ENCODE data around the gene NT5M.

DNA sequence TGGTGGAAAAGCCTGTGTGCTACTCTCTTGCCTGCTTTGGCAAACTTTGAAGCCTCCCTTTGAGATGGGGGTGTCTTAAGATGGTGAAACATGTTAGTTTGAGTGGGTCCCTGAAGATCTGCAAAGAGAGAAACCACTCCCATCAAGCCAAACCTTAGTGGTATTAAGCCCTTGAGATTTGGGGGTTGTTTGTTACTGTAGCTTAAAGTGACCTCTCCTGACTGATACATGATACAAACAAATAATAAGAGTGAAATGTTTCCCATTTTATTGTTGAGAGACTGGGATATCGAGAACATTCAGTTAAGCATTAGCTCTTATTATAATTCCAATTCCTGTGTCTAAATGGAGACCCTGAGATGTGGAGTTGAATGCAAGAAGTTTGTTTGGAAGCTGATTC is 63.1 kb downstream of the NT5M start:
- TF ChIP-seq EZH2phosphoT487 (IDR thresholded peaks at IDR 0.05): no peak
- TF ChIP-seq, protein P1, sequence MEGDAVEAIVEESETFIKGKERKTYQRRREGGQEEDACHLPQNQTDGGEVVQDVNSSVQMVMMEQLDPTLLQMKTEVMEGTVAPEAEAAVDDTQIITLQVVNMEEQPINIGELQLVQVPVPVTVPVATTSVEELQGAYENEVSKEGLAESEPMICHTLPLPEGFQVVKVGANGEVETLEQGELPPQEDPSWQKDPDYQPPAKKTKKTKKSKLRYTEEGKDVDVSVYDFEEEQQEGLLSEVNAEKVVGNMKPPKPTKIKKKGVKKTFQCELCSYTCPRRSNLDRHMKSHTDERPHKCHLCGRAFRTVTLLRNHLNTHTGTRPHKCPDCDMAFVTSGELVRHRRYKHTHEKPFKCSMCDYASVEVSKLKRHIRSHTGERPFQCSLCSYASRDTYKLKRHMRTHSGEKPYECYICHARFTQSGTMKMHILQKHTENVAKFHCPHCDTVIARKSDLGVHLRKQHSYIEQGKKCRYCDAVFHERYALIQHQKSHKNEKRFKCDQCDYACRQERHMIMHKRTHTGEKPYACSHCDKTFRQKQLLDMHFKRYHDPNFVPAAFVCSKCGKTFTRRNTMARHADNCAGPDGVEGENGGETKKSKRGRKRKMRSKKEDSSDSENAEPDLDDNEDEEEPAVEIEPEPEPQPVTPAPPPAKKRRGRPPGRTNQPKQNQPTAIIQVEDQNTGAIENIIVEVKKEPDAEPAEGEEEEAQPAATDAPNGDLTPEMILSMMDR (IDR thresholded peaks at IDR 0.05): no peak
- TF ChIP-seq EZH2 (IDR thresholded peaks at IDR 0.05): no peak
